Adipocyte (in vitro differentiated cells): ENCODE results near the gene LMBRD2.

Experiments used
- DNase-seq: peaks from one replicate; pipeline ENCODE4 v3.0.0-alpha.2; 2015; ENCODE audit warnings: low read depth
- H3K27me3 ChIP-seq: replicated peaks from 2 replicates; pipeline ENCODE4 v1.7.0; 2013; ENCODE audit warnings: mild to moderate bottlenecking, low read length, moderate library complexity; ENCODE audit not compliant: control insufficient read depth, insufficient read depth
- H3K36me3 ChIP-seq: 2 replicates; pipeline ENCODE4 v1.7.0; 2013; ENCODE audit warnings: low read length, mild to moderate bottlenecking, moderate library complexity; ENCODE audit not compliant: control insufficient read depth, insufficient read depth, severe bottlenecking
- H3K4me1 ChIP-seq: 2 replicates; pipeline ENCODE4 v1.7.0; 2013; ENCODE audit warnings: mild to moderate bottlenecking, low read length, moderate library complexity; ENCODE audit not compliant: control insufficient read depth, insufficient read depth
- H3K4me3 ChIP-seq: 2 replicates; pipeline ENCODE4 v1.7.0; 2013; ENCODE audit warnings: mild to moderate bottlenecking, low read length, moderate library complexity
- H3K9ac ChIP-seq: 2 replicates; pipeline ENCODE4 v1.7.0; 2013; ENCODE audit warnings: mild to moderate bottlenecking, low read length, moderate library complexity
- H3K9me3 ChIP-seq: 2 replicates; pipeline ENCODE4 v1.7.0; 2013; ENCODE audit warnings: mild to moderate bottlenecking, low read length, moderate library complexity; ENCODE audit not compliant: control insufficient read depth

Gene LMBRD2

GRCh38 chr5:36160617-36161016 lies 8.9 kb upstream of the LMBRD2 start:
- peaks cover 60% of the 10 kb centered on the region for H3K36me3 ChIP-seq
- H3K4me3 ChIP-seq, result no peak overlapping the region
- H3K9me3 ChIP-seq, result no peaks in the 10 kb centered on the region
- no peak for DNase-seq
- H3K9ac ChIP-seq, result no peak overlapping the region
- H3K4me1 ChIP-seq, result peaks cover 32% of the 10 kb centered on the region
- H3K27me3 ChIP-seq, result no peaks in the 10 kb centered on the region

- Histone ChIP-seq H3K27me3 (no peaks in the 10 kb centered on the region), H3K4me3 (no peak overlapping the region), H3K9me3 (no peaks in the 10 kb centered on the region), H3K9ac (no peak overlapping the region), H3K36me3 (peaks cover 48% of the 10 kb centered on the region), H3K4me1 (peaks cover 49% of the 10 kb centered on the region)
- DNase-seq, result peak; percentile 93
Measured at GRCh38 chr5:36158144-36158543, 6.5 kb upstream of the LMBRD2 start.

- Histone ChIP-seq H3K4me3 (peak overlapping the region; percentile 38), H3K9me3 (no peaks in the 10 kb centered on the region), H3K27me3 (no peaks in the 10 kb centered on the region), H3K9ac (peak overlapping the region; percentile 46), H3K4me1 (peaks cover 52% of the 10 kb centered on the region), H3K36me3 (peaks cover 33% of the 10 kb centered on the region)
- DNase-seq, result peak; percentile 89
Measured at GRCh38 chr5:36156619-36157018, 4.9 kb upstream of the LMBRD2 start.

- H3K9me3 ChIP-seq, result no peaks in the 10 kb centered on the region
- peak overlapping the region; percentile 13 for H3K9ac ChIP-seq
- H3K4me1 ChIP-seq, result peaks cover 52% of the 10 kb centered on the region
- H3K27me3 ChIP-seq, result no peaks in the 10 kb centered on the region
- peaks cover 29% of the 10 kb centered on the region for H3K36me3 ChIP-seq
- peak; percentile 66 for DNase-seq
- peak overlapping the region; percentile 19 for H3K4me3 ChIP-seq
Measured at GRCh38 chr5:36156121-36156601, 4.5 kb upstream of the LMBRD2 start.

GRCh38 chr5:36155291-36155690 lies 3.6 kb upstream of the LMBRD2 start:
- Histone ChIP-seq H3K4me1 (peaks cover 57% of the 10 kb centered on the region), H3K36me3 (peaks cover 22% of the 10 kb centered on the region), H3K4me3 (no peak overlapping the region), H3K27me3 (no peaks in the 10 kb centered on the region), H3K9me3 (no peaks in the 10 kb centered on the region), H3K9ac (no peak overlapping the region)
- no peak for DNase-seq

- Histone ChIP-seq H3K27me3 (no peaks in the 10 kb centered on the region), H3K9me3 (no peaks in the 10 kb centered on the region), H3K9ac (peak overlapping the region; percentile 87), H3K4me3 (peak overlapping the region; percentile 88), H3K36me3 (peaks cover 12% of the 10 kb centered on the region), H3K4me1 (peaks cover 61% of the 10 kb centered on the region)
- no peak for DNase-seq
Measured at GRCh38 chr5:36153726-36154125, 2.0 kb upstream of the LMBRD2 start.

GRCh38 chr5:36153298-36153677 lies 1.6 kb upstream of the LMBRD2 start:
- no peaks in the 10 kb centered on the region for H3K9me3 ChIP-seq
- peaks cover 56% of the 10 kb centered on the region for H3K4me1 ChIP-seq
- peaks cover 11% of the 10 kb centered on the region for H3K36me3 ChIP-seq
- no peak for DNase-seq
- H3K9ac ChIP-seq, result peak overlapping the region; percentile 87
- H3K4me3 ChIP-seq, result peak overlapping the region; percentile 88
- no peaks in the 10 kb centered on the region for H3K27me3 ChIP-seq

- no peaks in the 10 kb centered on the region for H3K9me3 ChIP-seq
- H3K4me3 ChIP-seq, result peak overlapping the region; percentile 88
- H3K9ac ChIP-seq, result peak overlapping the region; percentile 87
- no peaks in the 10 kb centered on the region for H3K27me3 ChIP-seq
- DNase-seq, result peak; percentile 44
- H3K4me1 ChIP-seq, result peaks cover 50% of the 10 kb centered on the region
- peaks cover 11% of the 10 kb centered on the region for H3K36me3 ChIP-seq
Measured at GRCh38 chr5:36152324-36153297, 924 bp upstream of the LMBRD2 start.

- Histone ChIP-seq H3K9me3 (no peaks in the 10 kb centered on the region), H3K36me3 (peaks cover 11% of the 10 kb centered on the region), H3K9ac (peak overlapping the region; percentile 87), H3K4me3 (peak overlapping the region; percentile 88), H3K27me3 (no peaks in the 10 kb centered on the region), H3K4me1 (peaks cover 33% of the 10 kb centered on the region)
- peak; percentile 78 for DNase-seq
Measured at GRCh38 chr5:36150676-36151433, 832 bp downstream of the LMBRD2 start.

- H3K9ac ChIP-seq, result no peak overlapping the region
- no peaks in the 10 kb centered on the region for H3K27me3 ChIP-seq
Measured at GRCh38 chr5:36147681-36148080, 4.0 kb downstream of the LMBRD2 start.

GRCh38 chr5:36146390-36146789 lies 5.3 kb downstream of the LMBRD2 start:
- no peaks in the 10 kb centered on the region for H3K27me3 ChIP-seq
- H3K9ac ChIP-seq, result no peak overlapping the region
- H3K9me3 ChIP-seq, result no peaks in the 10 kb centered on the region
- no peak overlapping the region for H3K4me3 ChIP-seq
- H3K4me1 ChIP-seq, result peaks cover 10% of the 10 kb centered on the region
- DNase-seq, result no peak
- peaks cover 10% of the 10 kb centered on the region for H3K36me3 ChIP-seq

More at GRCh38 chr5:36147681-36148080, 4.0 kb downstream of the LMBRD2 start:
- Histone ChIP-seq H3K4me1 (peaks cover 11% of the 10 kb centered on the region), H3K4me3 (no peak overlapping the region), H3K9me3 (no peaks in the 10 kb centered on the region), H3K36me3 (no peaks in the 10 kb centered on the region)
- no peak for DNase-seq
